ENCODE data around the gene GNPTG.

Gene GNPTG

GRCh38 chr16:1393613-1394176, 42.0 kb downstream of the GNPTG start:
- no peak for TF ChIP-seq CTCF (conservative IDR thresholded peaks at IDR 0.05; ENCODE audit: low read depth)
- CTCF ChIA-PET = no interaction called here
- H3K27ac ChIP-seq = no peak overlapping the region
- DNase-seq (ENCODE audit: low spot score) = no peak
- POLR2A ChIA-PET (ENCODE audit: low non-redundant PET) = no interaction called here

- DNase-seq (ENCODE audit: low spot score) = no peak
- H3K27ac ChIP-seq = no peak overlapping the region
- CTCF ChIA-PET = no interaction called here
- TF ChIP-seq CTCF (conservative IDR thresholded peaks at IDR 0.05; ENCODE audit: low read depth) = no peak
- POLR2A ChIA-PET (ENCODE audit: low non-redundant PET) = no interaction called here
Observed at GRCh38 chr16:1394367-1394951, 42.7 kb downstream of the GNPTG start.

GRCh38 chr16:1395444-1396031, 43.8 kb downstream of the GNPTG start:
- no peak overlapping the region for H3K27ac ChIP-seq
- ChIA-PET CTCF (interaction anchor here (0.6 kb wide), 1 partner anchor 9 kb away, joined by 4 read pairs; no protein-coding TSS in a partner anchor), POLR2A (ENCODE audit: low non-redundant PET) (no interaction called here)
- no peak for TF ChIP-seq CTCF (conservative IDR thresholded peaks at IDR 0.05; ENCODE audit: low read depth)
- DNase-seq (ENCODE audit: low spot score) = no peak

- DNase-seq (ENCODE audit: low spot score) = no peak
- ChIA-PET POLR2A (ENCODE audit: low non-redundant PET) (no interaction called here), CTCF (no interaction called here)
- no peak overlapping the region for H3K27ac ChIP-seq
- no peak for TF ChIP-seq CTCF (conservative IDR thresholded peaks at IDR 0.05; ENCODE audit: low read depth)
Observed at GRCh38 chr16:1397779-1398178, 46.0 kb downstream of the GNPTG start.

- ChIA-PET POLR2A (ENCODE audit: low non-redundant PET) (interaction anchor here (0.6 kb wide), 1 partner anchor 18 kb away, joined by 3 read pairs; no protein-coding TSS in a partner anchor), CTCF (no interaction called here)
- no peak overlapping the region for H3K27ac ChIP-seq
- no peak for DNase-seq (ENCODE audit: low spot score)
- no peak for TF ChIP-seq CTCF (conservative IDR thresholded peaks at IDR 0.05; ENCODE audit: low read depth)
Observed at GRCh38 chr16:1398351-1398750, 46.6 kb downstream of the GNPTG start.

GRCh38 chr16:1398826-1399581, 47.3 kb downstream of the GNPTG start:
- POLR2A ChIA-PET (ENCODE audit: low non-redundant PET) = interaction anchor here (0.6 kb wide), 1 partner anchor 19 kb away, joined by 3 read pairs; no protein-coding TSS in a partner anchor
- no peak for DNase-seq (ENCODE audit: low spot score)
- TF ChIP-seq CTCF (conservative IDR thresholded peaks at IDR 0.05; ENCODE audit: low read depth) = no peak
- H3K27ac ChIP-seq = no peak overlapping the region
- CTCF ChIA-PET = no interaction called here
